GM23248 (cell line): ENCODE data around the gene DCDC2. TPM values are rescaled to one million over a fixed set of nuclear protein-coding genes. Genes with fewer than 3 reads are reported as not detected.
"Not testable (repeated sequence)": the region's sequence is repeated elsewhere in the genome, so short reads cannot be mapped to it uniquely, and the experiment has no call there.

Experiments
- DNase-seq: peaks from one replicate; pipeline ENCODE4 v3.0.0-alpha.2; 2015
- H2AFZ ChIP-seq: fragments of 200-600 bp; sonication (generic); 2 replicates; pipeline ENCODE4 v1.6.1; 2016; ENCODE audit warnings: antibody characterized with exemption
- H3F3A ChIP-seq: fragments of 200-600 bp; sonication (generic); 2 replicates; pipeline ENCODE4 v1.6.1; 2016; ENCODE audit warnings: mild to moderate bottlenecking, antibody characterized with exemption, mixed run types; ENCODE audit not compliant: insufficient read depth
- H3K27ac ChIP-seq: fragments of 200-600 bp; sonication (generic); 2 replicates; pipeline ENCODE4 v1.5.1; 2016; ENCODE audit warnings: mild to moderate bottlenecking
- H3K27me3 ChIP-seq: fragments of 200-600 bp; sonication (generic); replicated peaks from 2 replicates; pipeline ENCODE4 v1.6.1; 2016; ENCODE audit warnings: mild to moderate bottlenecking; ENCODE audit not compliant: insufficient read depth
- H3K36me3 ChIP-seq: fragments of 200-600 bp; sonication (generic); 2 replicates; pipeline ENCODE4 v1.6.1; 2016; ENCODE audit warnings: low read depth, mild to moderate bottlenecking
- H3K4me1 ChIP-seq: fragments of 200-600 bp; sonication (generic); 2 replicates; pipeline ENCODE4 v1.6.1; 2016; ENCODE audit warnings: mild to moderate bottlenecking; ENCODE audit not compliant: insufficient read depth
- H3K4me2 ChIP-seq: fragments of 200-600 bp; sonication (generic); one replicate; pipeline ENCODE4 v1.6.1; 2016; ENCODE audit warnings: mild to moderate bottlenecking; ENCODE audit not compliant: unreplicated experiment
- H3K4me3 ChIP-seq: fragments of 200-600 bp; sonication (generic); 2 replicates; pipeline ENCODE4 v1.5.1; 2016; ENCODE audit warnings: mild to moderate bottlenecking
- H3K79me2 ChIP-seq: fragments of 200-600 bp; sonication (generic); 2 replicates; pipeline ENCODE4 v1.6.1; 2016; ENCODE audit warnings: mild to moderate bottlenecking; ENCODE audit not compliant: insufficient read depth
- H3K9ac ChIP-seq: fragments of 200-600 bp; sonication (generic); 2 replicates; pipeline ENCODE4 v1.6.1; 2016; ENCODE audit warnings: mild to moderate bottlenecking
- H3K9me2 ChIP-seq: fragments of 200-600 bp; sonication (generic); 2 replicates; pipeline ENCODE4 v1.6.1; 2016; ENCODE audit warnings: mixed run types, mild to moderate bottlenecking, moderate library complexity; ENCODE audit not compliant: insufficient read depth
- H3K9me3 ChIP-seq: fragments of 200-600 bp; sonication (generic); one replicate; pipeline ENCODE4 v1.6.1; 2017; ENCODE audit warnings: low read depth
- H4K20me1 ChIP-seq: fragments of 200-600 bp; sonication (generic); 2 replicates; pipeline ENCODE4 v1.6.0; 2016; ENCODE audit not compliant: insufficient read depth
- EZH2 ChIP-seq: fragments of 200-600 bp; sonication (generic); IDR thresholded peaks from 2 replicates; pipeline ENCODE4 v1.6.1; 2018; ENCODE audit warnings: antibody characterized with exemption, mild to moderate bottlenecking; ENCODE audit not compliant: insufficient read depth, poor library complexity, severe bottlenecking
- EZH2phosphoT487 ChIP-seq: fragments of 200-600 bp; sonication (generic); IDR thresholded peaks from 2 replicates; pipeline ENCODE4 v1.6.1; 2018; ENCODE audit warnings: antibody characterized with exemption, moderate library complexity, mild to moderate bottlenecking, low read depth; ENCODE audit not compliant: insufficient read depth
- WGBS, 2 experiments: methylation state at CpG; one replicate each; pipeline ENCODE4 v1.1.6; 2015 to 2017; ENCODE audit warnings: low lambda C conversion rate in 2 of 2, low coverage in 1 of 2; ENCODE audit errors: missing lambda C conversion rate in 2 of 2; 5-methylcytosine and 5-hydroxymethylcytosine counted together
- in situ Hi-C: fragments of 300-500 bp; cut with MboI; formaldehyde crosslinking; loops from 2 replicates; pipeline ENCODE4 v1.15.0; 2020
- polyA plus RNA-seq: library from polyadenylated mRNA; unstranded; fragments of >200 nt; fragmentation: Nextera tagmentation; extraction: Ambion mirVana; gene quantifications from 2 replicates; pipeline ENCODE4 v1.2.1, GENCODE V29; 2016
- total RNA-seq: library from RNA; depleted of rRNA; stranded (reverse); fragments of >200 nt; shearing (Covaris generic); gene quantifications from 2 replicates; pipeline ENCODE4 v1.2.3, GENCODE V29; 2014

Gene DCDC2
- total and polyA plus RNA-seq, 2 experiments from 2014 or later = not detected

- Histone ChIP-seq H4K20me1 (no peaks in the 10 kb centered on the region), H3K9me2 (no peaks in the 10 kb centered on the region), H3K9ac (no peak overlapping the region), H3F3A (peaks cover 6% of the 10 kb centered on the region; the same call in 1 of the 2 replicates), H3K36me3 (no peaks in the 10 kb centered on the region), H3K79me2 (no peaks in the 10 kb centered on the region), H3K4me3 (no peak overlapping the region), H2AFZ (peak overlapping the region; percentile 9; the same call in 1 of the 2 replicates), H3K9me3 (no peaks in the 10 kb centered on the region), H3K4me2 (no peak overlapping the region), H3K27ac (no peak overlapping the region), H3K27me3 (no peaks in the 10 kb centered on the region), H3K4me1 (peaks cover 10% of the 10 kb centered on the region; the same call in 1 of the 2 replicates)
- no peak for TF ChIP-seq EZH2
- TF ChIP-seq EZH2phosphoT487 = no peak
- DNase-seq = peak; percentile 23
- in situ Hi-C loops = no loop called here
- 38% methylated on average over 1 of the region's 1 CpG for WGBS, 2 experiments
These were observed 34.1 kb downstream of the DCDC2 start for GRCh38 chr6:24323632-24324337.

- no peak for DNase-seq
- Histone ChIP-seq H3K4me1 (0 out of 2 replicates have a peak, but pooled peaks cover 5% of the 10 kb centered on the region), H3K4me3 (no peak overlapping the region), H3K9me3 (no peaks in the 10 kb centered on the region), H3K9ac (no peak overlapping the region), H3K36me3 (no peaks in the 10 kb centered on the region), H3K27me3 (no peaks in the 10 kb centered on the region), H4K20me1 (no peaks in the 10 kb centered on the region), H2AFZ (no peak overlapping the region), H3K4me2 (no peak overlapping the region), H3K27ac (no peak overlapping the region), H3F3A (peaks cover 6% of the 10 kb centered on the region; the same call in 1 of the 2 replicates), H3K79me2 (no peaks in the 10 kb centered on the region), H3K9me2 (no peaks in the 10 kb centered on the region)
- 55% methylated on average over 3 of the region's 3 CpGs for WGBS, 2 experiments
- TF ChIP-seq EZH2 (no peak), EZH2phosphoT487 (no peak)
- in situ Hi-C loops = no loop called here
These were observed 34.9 kb downstream of the DCDC2 start for GRCh38 chr6:24322924-24323323.

GRCh38 chr6:24322446-24322845 lies 35.4 kb downstream of the DCDC2 start:
- H3K27me3 ChIP-seq, H3F3A ChIP-seq, H3K9ac ChIP-seq, H3K4me1 ChIP-seq, in situ Hi-C loops, H4K20me1 ChIP-seq, H3K4me3 ChIP-seq, H3K9me2 ChIP-seq, DNase-seq, H3K36me3 ChIP-seq, H3K9me3 ChIP-seq, H2AFZ ChIP-seq, H3K79me2 ChIP-seq, H3K27ac ChIP-seq, H3K4me2 ChIP-seq: not testable (repeated sequence)
- 58 to 64% methylated on average over 3 of the region's 3 CpGs for WGBS, 2 experiments

GRCh38 chr6:24321538-24322162 lies 36.2 kb downstream of the DCDC2 start:
- H3K9me2 ChIP-seq = no peaks in the 10 kb centered on the region
- 34 to 38% methylated on average over 5 of the region's 5 CpGs for WGBS, 2 experiments
- no peak overlapping the region for H3K9ac ChIP-seq
- 0 out of 2 replicates have a peak, but pooled peaks cover 5% of the 10 kb centered on the region for H3K4me1 ChIP-seq
- peaks cover 6% of the 10 kb centered on the region; the same call in 1 of the 2 replicates for H3F3A ChIP-seq
- TF ChIP-seq EZH2phosphoT487 = no peak
- no peak for TF ChIP-seq EZH2
- DNase-seq = peak; percentile 6
- H3K4me3 ChIP-seq = no peak overlapping the region
- H3K9me3 ChIP-seq = no peaks in the 10 kb centered on the region
- no peak overlapping the region for H3K27ac ChIP-seq
- H3K27me3 ChIP-seq = no peaks in the 10 kb centered on the region; the same call in 1 of the 2 replicates
- no peak overlapping the region for H2AFZ ChIP-seq
- no peak overlapping the region for H3K4me2 ChIP-seq
- in situ Hi-C loops = no loop called here
- no peaks in the 10 kb centered on the region for H3K79me2 ChIP-seq
- no peaks in the 10 kb centered on the region for H3K36me3 ChIP-seq
- no peaks in the 10 kb centered on the region for H4K20me1 ChIP-seq
